Naive thymus-derived CD8-positive, alpha-beta T cell (primary cell): Measurements from ENCODE around the gene KNL1. TPM values are rescaled to one million over a fixed set of nuclear protein-coding genes. Genes with fewer than 3 reads are reported as not detected.

Experiments used
- ATAC-seq, 2 donors: fragments of 150-1000 bp; cut with Tn5 transposase in 1 of 2; sonication (Bioruptor Pico), chemical (Tn5 transposase) in 1 of 2; 1 replicate in 1 of 2; 2 replicates in 1 of 2; pipeline ENCODE4 v1.10.0; 2021; ENCODE audit warnings: mild to moderate bottlenecking in 2 of 2, moderate library complexity in 2 of 2
- POLR2A ChIA-PET: fragments of 350-600 bp; sonication (Branson Sonifier 250); formaldehyde crosslinking; loops from one replicate; lab custom pipeline; 2021; ENCODE audit warnings: antibody characterized with exemption; lab: Charles Lee
- DNase-seq, 10 donors: peaks; one replicate each; pipeline versions ENCODE4 v3.0.0 to v3.0.0-alpha.2; 2020 to 2022
- H3K27ac Mint-ChIP-seq, 10 donors: one replicate each; pipeline ENCODE4 v1.8.0; 2020 to 2022; ENCODE audit warnings: mild to moderate bottlenecking in 10 of 10, mixed read lengths in 10 of 10, moderate library complexity in 4 of 10, inconsistent platforms in 1 of 10
- H3K27me3 Mint-ChIP-seq, 5 donors: one replicate each; pipeline ENCODE4 v1.8.0; 2021 to 2022; ENCODE audit warnings: mixed read lengths in 5 of 5
- H3K36me3 Mint-ChIP-seq, 3 donors: one replicate each; pipeline ENCODE4 v1.8.0; 2020 to 2022; ENCODE audit warnings: mixed read lengths in 3 of 3, mild to moderate bottlenecking in 2 of 3, inconsistent platforms in 1 of 3
- H3K4me1 Mint-ChIP-seq, 4 donors: one replicate each; pipeline ENCODE4 v1.8.0; 2021 to 2022; ENCODE audit warnings: mixed read lengths in 4 of 4
- H3K4me3 Mint-ChIP-seq, 10 donors: one replicate each; pipeline ENCODE4 v1.8.0; 2020 to 2022; ENCODE audit warnings: mild to moderate bottlenecking in 10 of 10, mixed read lengths in 10 of 10, moderate library complexity in 6 of 10, inconsistent platforms in 1 of 10
- H3K9me3 Mint-ChIP-seq, 9 donors: one replicate each; pipeline ENCODE4 v1.8.0; 2020 to 2022; ENCODE audit warnings: mixed read lengths in 9 of 9, mild to moderate bottlenecking in 3 of 9, inconsistent platforms in 1 of 9, moderate library complexity in 1 of 9
- polyA plus RNA-seq, 3 donors: library from polyadenylated mRNA; unstranded; fragments of 300-500 nt; fragmentation: Illumina TruSeq; gene quantifications; one replicate each; pipeline ENCODE4 v1.2.3, GENCODE V29; 2021
- total RNA-seq, 8 experiments: library from RNA in 2 of 8; stranded (reverse) in 2 of 8; gene quantifications; one replicate each; pipeline ENCODE4 v1.2.3 and lab custom pipeline; 2021 to 2026

KNL1 gene
- total and polyA plus RNA-seq, 5 experiments from 2014 or later = 0.03 to 0.21 (median 0.14) TPM; not detected in 2

GRCh38 chr15:40685376-40685775 is 91.3 kb downstream of the KNL1 start:
- H3K27ac Mint-ChIP-seq = peak overlapping the region in 7 of 10 donors; percentile 21 to 81 (median 57)
- POLR2A ChIA-PET = no interaction called here
- peaks cover 0 to 4% (median 0%) of the 10 kb centered on the region in 3 donors for H3K36me3 Mint-ChIP-seq
- no peaks in the 10 kb centered on the region for H3K27me3 Mint-ChIP-seq
- H3K4me3 Mint-ChIP-seq = no peak overlapping the region
- ATAC-seq = no peak
- peaks cover 0 to 5% (median 4%) of the 10 kb centered on the region in 4 donors for H3K4me1 Mint-ChIP-seq
- DNase-seq = no peak
- H3K9me3 Mint-ChIP-seq = no peaks in the 10 kb centered on the region

- no peak overlapping the region for H3K4me3 Mint-ChIP-seq
- peaks cover 7 to 24% (median 11%) of the 10 kb centered on the region in 4 donors for H3K4me1 Mint-ChIP-seq
These were observed 95.1 kb downstream of the KNL1 start for GRCh38 chr15:40688932-40689799.

GRCh38 chr15:40691737-40692136 is 97.7 kb downstream of the KNL1 start:
- POLR2A ChIA-PET = no interaction called here
- H3K9me3 Mint-ChIP-seq = no peaks in the 10 kb centered on the region
- H3K4me3 Mint-ChIP-seq = peak overlapping the region in 1 of 10 donors; percentile 48
- peaks cover 0 to 11% (median 3%) of the 10 kb centered on the region in 3 donors for H3K36me3 Mint-ChIP-seq
- DNase-seq (no peak), ATAC-seq (no peak)
- H3K27me3 Mint-ChIP-seq = no peaks in the 10 kb centered on the region
- H3K4me1 Mint-ChIP-seq = peaks cover 16 to 36% (median 26%) of the 10 kb centered on the region in 4 donors
- H3K27ac Mint-ChIP-seq = peak overlapping the region in 4 of 10 donors; percentile 45 to 53 (median 48)

More at GRCh38 chr15:40688932-40689799, 95.1 kb downstream of the KNL1 start:
- no peak for DNase-seq
- no peaks in the 10 kb centered on the region for H3K9me3 Mint-ChIP-seq
- peak overlapping the region in 8 of 10 donors; percentile 18 to 73 (median 46) for H3K27ac Mint-ChIP-seq
- H3K27me3 Mint-ChIP-seq = no peaks in the 10 kb centered on the region
- no peak for ATAC-seq
- POLR2A ChIA-PET = no interaction called here
- peaks cover 0 to 11% (median 3%) of the 10 kb centered on the region in 3 donors for H3K36me3 Mint-ChIP-seq

GRCh38 chr15:40693904-40694687 is 100.0 kb downstream of the KNL1 start:
- Mint-ChIP-seq H3K4me3 (peak overlapping the region; percentile 94 to 100 (median 99)), H3K27ac (peak overlapping the region; percentile 95 to 100 (median 99)), H3K27me3 (no peaks in the 10 kb centered on the region), H3K9me3 (no peaks in the 10 kb centered on the region), H3K36me3 (peaks cover 0 to 11% (median 3%) of the 10 kb centered on the region in 3 donors), H3K4me1 (peaks cover 16 to 36% (median 26%) of the 10 kb centered on the region in 4 donors)
- ATAC-seq (no peak), DNase-seq (peak in 1 of 10 donors; percentile 10)
- POLR2A ChIA-PET = interaction anchor here (0.6 to 2.9 kb wide), 21 partner anchors 9 to 1858 kb away, joined by 3 to 24 read pairs (median 5); partner anchors contain the start of genes C15orf62, CCDC32, DNAJC17 and GCHFR

GRCh38 chr15:40694688-40695468 is 100.8 kb downstream of the KNL1 start, which contains the start of gene RAD51:
Gene RAD51, plus strand, starts transcription at chr15:40695174. Its CDS starts 3,585 bp downstream, at chr15:40698759.
- POLR2A ChIA-PET = interaction anchor here (0.7 to 2.9 kb wide), 20 partner anchors 8 to 200 kb away, joined by 3 to 24 read pairs (median 4); partner anchors contain the start of genes C15orf62, CCDC32, DNAJC17 and GCHFR
- peak within 1 kb of the TSS; percentile 94 to 100 (median 99) for H3K4me3 Mint-ChIP-seq
- peak; percentile 84 to 96 (median 90) for DNase-seq
- H3K27ac Mint-ChIP-seq = peak within 1 kb of the TSS; percentile 95 to 100 (median 99)
- peaks cover 12 to 31% (median 26%) of the 10 kb centered on the region in 4 donors for H3K4me1 Mint-ChIP-seq
- ATAC-seq = peak; percentile 90 to 93
- H3K36me3 Mint-ChIP-seq = peaks cover 0 to 7% (median 3%) of the 10 kb centered on the region in 3 donors
- H3K9me3 Mint-ChIP-seq = no peaks in the 10 kb centered on the region
- H3K27me3 Mint-ChIP-seq = no peaks in the 10 kb centered on the region

- DNase-seq = peak in 3 of 10 donors; percentile 8 to 23 (median 15)
- peak in 1 of 2 donors; percentile 6 for ATAC-seq
- Mint-ChIP-seq H3K4me3 (peak overlapping the region; percentile 94 to 100 (median 99)), H3K4me1 (peaks cover 12 to 31% (median 26%) of the 10 kb centered on the region in 4 donors), H3K27ac (peak overlapping the region; percentile 75 to 99 (median 91)), H3K9me3 (no peaks in the 10 kb centered on the region), H3K36me3 (peaks cover 0 to 7% (median 3%) of the 10 kb centered on the region in 3 donors), H3K27me3 (no peaks in the 10 kb centered on the region)
- POLR2A ChIA-PET = interaction anchor here (0.8 to 2.9 kb wide), 16 partner anchors 11 to 199 kb away, joined by 3 to 24 read pairs (median 5); partner anchors contain the start of genes C15orf62, CCDC32, DNAJC17 and GCHFR
These were observed 101.4 kb downstream of the KNL1 start for GRCh38 chr15:40695469-40695890.

GRCh38 chr15:40696228-40696627 is 102.2 kb downstream of the KNL1 start:
- no peak for ATAC-seq
- DNase-seq = no peak
- Mint-ChIP-seq H3K9me3 (no peaks in the 10 kb centered on the region), H3K4me1 (peaks cover 12 to 31% (median 26%) of the 10 kb centered on the region in 4 donors), H3K27ac (peak overlapping the region in 2 of 10 donors; percentile 19 to 99), H3K36me3 (peaks cover 0 to 7% (median 3%) of the 10 kb centered on the region in 3 donors), H3K27me3 (no peaks in the 10 kb centered on the region), H3K4me3 (peak overlapping the region in 9 of 10 donors; percentile 94 to 100 (median 99))
- POLR2A ChIA-PET = no interaction called here

GRCh38 chr15:40697916-40698315 is 103.9 kb downstream of the KNL1 start:
- DNase-seq (no peak), ATAC-seq (no peak)
- POLR2A ChIA-PET = no interaction called here
- Mint-ChIP-seq H3K4me3 (peak overlapping the region in 2 of 10 donors; percentile 6 to 44), H3K4me1 (peaks cover 12 to 24% (median 22%) of the 10 kb centered on the region in 4 donors), H3K27me3 (no peaks in the 10 kb centered on the region), H3K9me3 (no peaks in the 10 kb centered on the region), H3K27ac (no peak overlapping the region), H3K36me3 (peaks cover 0 to 2% (median 0%) of the 10 kb centered on the region in 3 donors)

- Mint-ChIP-seq H3K4me1 (no peaks in the 10 kb centered on the region), H3K27ac (no peak overlapping the region), H3K4me3 (no peak overlapping the region), H3K9me3 (no peaks in the 10 kb centered on the region), H3K36me3 (peaks cover 0 to 2% (median 0%) of the 10 kb centered on the region in 3 donors), H3K27me3 (peaks cover 0 to 2% (median 0%) of the 10 kb centered on the region in 5 donors)
- DNase-seq = peak in 3 of 10 donors; percentile 8 to 32 (median 28)
- ATAC-seq = no peak
- POLR2A ChIA-PET = no interaction called here
These were observed 108.0 kb downstream of the KNL1 start for GRCh38 chr15:40702077-40702476.

GRCh38 chr15:40706121-40706520 is 112.1 kb downstream of the KNL1 start:
- Mint-ChIP-seq H3K4me1 (no peaks in the 10 kb centered on the region), H3K27me3 (peaks cover 0 to 2% (median 0%) of the 10 kb centered on the region in 5 donors)
- POLR2A ChIA-PET = interaction anchor here (0.7 kb wide), 1 partner anchor 11 kb away, joined by 3 read pairs; the partner anchor contains the start of gene RAD51

More at GRCh38 chr15:40706121-40706520, 112.1 kb downstream of the KNL1 start:
- peaks cover 0 to 4% (median 0%) of the 10 kb centered on the region in 3 donors for H3K36me3 Mint-ChIP-seq
- DNase-seq (no peak), ATAC-seq (no peak)
- no peaks in the 10 kb centered on the region for H3K9me3 Mint-ChIP-seq
- H3K4me3 Mint-ChIP-seq = no peak overlapping the region
- H3K27ac Mint-ChIP-seq = peak overlapping the region in 1 of 10 donors; percentile 22
